ENCODE results near the gene TTN. TPM values are rescaled to one million over a fixed set of nuclear protein-coding genes. Genes with fewer than 3 reads are reported as not detected.

Gene TTN
- total RNA-seq, 1 experiment from 2014 or later: under 0.01 TPM

DNA sequence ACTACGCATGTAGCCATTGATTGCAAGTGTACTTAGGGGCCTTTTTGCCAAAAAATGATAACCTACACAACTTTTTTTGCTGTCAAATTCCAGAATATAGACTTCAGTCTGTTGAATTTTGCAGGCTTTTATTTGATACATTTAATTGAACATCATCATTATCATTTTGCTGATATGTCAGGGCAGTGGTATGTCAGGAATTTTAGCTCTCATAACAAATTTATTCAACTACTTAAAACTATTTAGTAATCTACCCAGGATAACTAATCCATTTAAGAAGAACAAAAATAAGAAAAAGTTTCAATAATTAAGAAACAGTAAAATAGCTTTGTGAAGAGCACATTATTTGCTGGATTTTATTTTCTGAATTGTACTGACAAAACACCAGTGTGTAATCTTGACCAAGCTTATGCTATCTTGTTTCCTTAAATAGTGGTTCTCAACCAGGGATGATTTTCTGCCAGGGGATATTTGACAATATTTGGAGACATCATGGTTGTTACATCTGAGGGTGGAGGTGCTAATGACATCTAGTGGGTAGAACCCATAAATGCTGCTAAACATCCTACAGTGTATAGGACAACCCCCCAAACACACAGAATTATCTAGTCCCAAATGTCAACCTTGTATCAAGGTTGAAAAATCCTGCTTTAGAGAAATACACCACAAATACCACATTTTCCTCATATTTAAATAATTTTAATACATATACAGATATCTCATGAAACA, 12.1 kb upstream of the TTN start:
- POLR2A ChIA-PET: interaction anchor here (1.2 kb wide), 2 partner anchors 13 to 20 kb away, joined by 3 read pairs; no protein-coding TSS in a partner anchor
- Mint-ChIP-seq H3K27ac (ENCODE audit: low read depth, unreplicated experiment) (no peak overlapping the region), H3K27me3 (ENCODE audit: insufficient read depth, unreplicated experiment) (no peaks in the 10 kb centered on the region), H3K36me3 (ENCODE audit: insufficient read depth, unreplicated experiment) (no peaks in the 10 kb centered on the region), H3K9me3 (ENCODE audit: unreplicated experiment) (no peaks in the 10 kb centered on the region), H3K4me3 (ENCODE audit: unreplicated experiment) (no peak overlapping the region), H3K4me1 (ENCODE audit: insufficient read depth, unreplicated experiment) (no peaks in the 10 kb centered on the region)
- no peak for DNase-seq (ENCODE audit: unreplicated experiment)
- CTCF ChIA-PET: interaction anchor here (0.8 kb wide), 1 partner anchor 56 kb away, joined by 5 read pairs; no protein-coding TSS in a partner anchor
- TF ChIP-seq, protein P1, sequence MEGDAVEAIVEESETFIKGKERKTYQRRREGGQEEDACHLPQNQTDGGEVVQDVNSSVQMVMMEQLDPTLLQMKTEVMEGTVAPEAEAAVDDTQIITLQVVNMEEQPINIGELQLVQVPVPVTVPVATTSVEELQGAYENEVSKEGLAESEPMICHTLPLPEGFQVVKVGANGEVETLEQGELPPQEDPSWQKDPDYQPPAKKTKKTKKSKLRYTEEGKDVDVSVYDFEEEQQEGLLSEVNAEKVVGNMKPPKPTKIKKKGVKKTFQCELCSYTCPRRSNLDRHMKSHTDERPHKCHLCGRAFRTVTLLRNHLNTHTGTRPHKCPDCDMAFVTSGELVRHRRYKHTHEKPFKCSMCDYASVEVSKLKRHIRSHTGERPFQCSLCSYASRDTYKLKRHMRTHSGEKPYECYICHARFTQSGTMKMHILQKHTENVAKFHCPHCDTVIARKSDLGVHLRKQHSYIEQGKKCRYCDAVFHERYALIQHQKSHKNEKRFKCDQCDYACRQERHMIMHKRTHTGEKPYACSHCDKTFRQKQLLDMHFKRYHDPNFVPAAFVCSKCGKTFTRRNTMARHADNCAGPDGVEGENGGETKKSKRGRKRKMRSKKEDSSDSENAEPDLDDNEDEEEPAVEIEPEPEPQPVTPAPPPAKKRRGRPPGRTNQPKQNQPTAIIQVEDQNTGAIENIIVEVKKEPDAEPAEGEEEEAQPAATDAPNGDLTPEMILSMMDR (IDR thresholded peaks at IDR 0.05; ENCODE audit: unreplicated experiment): no peak
- BruUV-seq (replicated peaks): no TSS peak
- intact Hi-C loops (cut with micrococcal nuclease): no loop called here

DNA sequence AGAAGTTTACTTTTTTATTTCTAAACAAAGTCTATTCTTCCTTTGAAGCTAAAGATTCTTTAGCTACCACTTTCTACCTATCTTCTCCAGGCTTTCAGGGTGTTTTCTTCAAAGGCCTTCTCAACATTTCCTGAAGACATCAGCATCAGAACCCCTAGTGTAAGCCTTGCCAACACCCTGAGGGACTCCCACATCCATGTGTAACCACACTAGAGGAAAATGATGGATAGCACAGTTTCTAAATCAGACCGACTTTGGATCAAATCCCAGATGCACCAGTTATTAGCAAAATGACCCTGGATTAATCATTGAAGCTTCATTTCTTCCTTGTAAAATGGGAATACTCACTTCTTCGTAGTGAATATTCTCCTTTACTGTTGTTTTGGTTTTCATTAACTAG, 4.7 kb upstream of the TTN start:
- Mint-ChIP-seq H3K9me3 (ENCODE audit: unreplicated experiment) (no peaks in the 10 kb centered on the region), H3K4me3 (ENCODE audit: unreplicated experiment) (no peak overlapping the region), H3K4me1 (ENCODE audit: insufficient read depth, unreplicated experiment) (no peaks in the 10 kb centered on the region), H3K27me3 (ENCODE audit: insufficient read depth, unreplicated experiment) (no peaks in the 10 kb centered on the region), H3K27ac (ENCODE audit: low read depth, unreplicated experiment) (no peak overlapping the region), H3K36me3 (ENCODE audit: insufficient read depth, unreplicated experiment) (peaks cover 6% of the 10 kb centered on the region)
- ChIA-PET POLR2A (no interaction called here), CTCF (interaction anchor here (1.1 kb wide), 1 partner anchor 11 kb away, joined by 4 read pairs; no protein-coding TSS in a partner anchor)
- intact Hi-C loops (cut with micrococcal nuclease): no loop called here
- no TSS peak for BruUV-seq (replicated peaks)
- TF ChIP-seq, protein P1 (IDR thresholded peaks at IDR 0.05; ENCODE audit: unreplicated experiment): no peak
- no peak for DNase-seq (ENCODE audit: unreplicated experiment)

DNA sequence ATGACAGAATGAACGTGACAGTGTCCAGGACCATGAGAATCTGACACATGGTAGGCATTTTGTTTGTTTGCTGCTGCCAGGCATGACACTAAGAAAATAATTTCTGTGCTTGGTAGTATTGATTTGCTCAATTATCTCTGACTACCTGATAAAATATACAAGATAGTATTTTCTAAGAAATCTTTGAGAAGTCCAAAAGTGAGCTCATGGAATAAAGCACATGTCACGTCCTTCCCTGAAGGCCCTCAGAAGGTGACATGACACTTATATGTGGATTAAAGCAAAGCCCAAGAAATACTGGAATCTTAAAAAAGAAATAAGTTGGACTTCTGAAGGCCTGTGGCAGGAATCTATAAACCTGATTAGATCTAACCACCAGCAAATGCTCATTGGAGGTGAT, 3.8 kb upstream of the TTN start:
- no peaks in the 10 kb centered on the region for H3K4me1 Mint-ChIP-seq (ENCODE audit: insufficient read depth, unreplicated experiment)
- intact Hi-C loops (cut with micrococcal nuclease): no loop called here
- H3K36me3 Mint-ChIP-seq (ENCODE audit: insufficient read depth, unreplicated experiment): peaks cover 6% of the 10 kb centered on the region
- no peaks in the 10 kb centered on the region for H3K27me3 Mint-ChIP-seq (ENCODE audit: insufficient read depth, unreplicated experiment)
- BruUV-seq (replicated peaks): no TSS peak
- TF ChIP-seq, protein P1 (IDR thresholded peaks at IDR 0.05; ENCODE audit: unreplicated experiment): no peak
- CTCF ChIA-PET: interaction anchor here (1.1 kb wide), 1 partner anchor 10 kb away, joined by 4 read pairs; no protein-coding TSS in a partner anchor
- H3K27ac Mint-ChIP-seq (ENCODE audit: low read depth, unreplicated experiment): no peak overlapping the region
- no peak for DNase-seq (ENCODE audit: unreplicated experiment)
- H3K9me3 Mint-ChIP-seq (ENCODE audit: unreplicated experiment): no peaks in the 10 kb centered on the region
- POLR2A ChIA-PET: no interaction called here
- no peak overlapping the region for H3K4me3 Mint-ChIP-seq (ENCODE audit: unreplicated experiment)

DNA sequence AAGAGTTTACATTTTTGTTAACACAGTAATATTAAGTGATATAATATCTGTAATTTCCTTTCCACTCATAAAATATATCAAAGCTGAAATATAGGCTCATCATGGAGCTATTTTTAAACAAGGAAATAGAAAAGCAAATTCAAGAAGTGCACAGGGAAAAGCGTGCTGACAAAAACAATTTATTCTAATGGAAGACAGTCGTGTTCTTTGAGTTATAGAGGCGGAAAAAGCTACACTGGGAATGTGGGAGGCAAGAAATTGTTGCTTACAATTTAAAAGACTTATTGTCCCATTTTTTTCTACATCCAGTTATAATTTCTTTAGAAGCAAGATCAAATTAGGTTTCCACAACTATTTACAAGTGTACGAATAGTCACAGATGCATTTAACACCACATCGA, 3.2 kb upstream of the TTN start:
- H3K4me1 Mint-ChIP-seq (ENCODE audit: insufficient read depth, unreplicated experiment): no peaks in the 10 kb centered on the region
- no peaks in the 10 kb centered on the region for H3K9me3 Mint-ChIP-seq (ENCODE audit: unreplicated experiment)
- ChIA-PET CTCF (no interaction called here), POLR2A (no interaction called here)
- DNase-seq (ENCODE audit: unreplicated experiment): no peak
- H3K27ac Mint-ChIP-seq (ENCODE audit: low read depth, unreplicated experiment): no peak overlapping the region
- H3K27me3 Mint-ChIP-seq (ENCODE audit: insufficient read depth, unreplicated experiment): no peaks in the 10 kb centered on the region
- H3K36me3 Mint-ChIP-seq (ENCODE audit: insufficient read depth, unreplicated experiment): peaks cover 6% of the 10 kb centered on the region
- H3K4me3 Mint-ChIP-seq (ENCODE audit: unreplicated experiment): no peak overlapping the region
- intact Hi-C loops (cut with micrococcal nuclease): no loop called here
- TF ChIP-seq, protein P1 (IDR thresholded peaks at IDR 0.05; ENCODE audit: unreplicated experiment): no peak
- BruUV-seq (replicated peaks): no TSS peak

Data from MCF 10A (cell line).